ENCODE measurements around the gene UCK2. TPM values are rescaled to one million over a fixed set of nuclear protein-coding genes. Genes with fewer than 3 reads are reported as not detected.

UCK2 gene
- total RNA-seq: 57.3 and 100 TPM in 2 replicates

GRCh38 chr1:165827268-165828102, at the start of gene UCK2:
Gene UCK2 (plus strand): TSS chr1:165827614. CDS start chr1:165827834, 220 bp downstream.

Other genes starting within 250 kb of the UCK2 start
- 103 and 139 TPM in 2 replicates for gene MGST3, start 196.4 kb upstream of the UCK2 start, total RNA-seq
- 123 and 146 TPM in 2 replicates for gene ALDH9A1, start 129.1 kb upstream of the UCK2 start, total RNA-seq
- 67.2 and 97.7 TPM in 2 replicates for gene TMCO1, start 58.7 kb upstream of the UCK2 start, total RNA-seq